Measurements from ENCODE around the gene STK40.

STK40 gene

DNA sequence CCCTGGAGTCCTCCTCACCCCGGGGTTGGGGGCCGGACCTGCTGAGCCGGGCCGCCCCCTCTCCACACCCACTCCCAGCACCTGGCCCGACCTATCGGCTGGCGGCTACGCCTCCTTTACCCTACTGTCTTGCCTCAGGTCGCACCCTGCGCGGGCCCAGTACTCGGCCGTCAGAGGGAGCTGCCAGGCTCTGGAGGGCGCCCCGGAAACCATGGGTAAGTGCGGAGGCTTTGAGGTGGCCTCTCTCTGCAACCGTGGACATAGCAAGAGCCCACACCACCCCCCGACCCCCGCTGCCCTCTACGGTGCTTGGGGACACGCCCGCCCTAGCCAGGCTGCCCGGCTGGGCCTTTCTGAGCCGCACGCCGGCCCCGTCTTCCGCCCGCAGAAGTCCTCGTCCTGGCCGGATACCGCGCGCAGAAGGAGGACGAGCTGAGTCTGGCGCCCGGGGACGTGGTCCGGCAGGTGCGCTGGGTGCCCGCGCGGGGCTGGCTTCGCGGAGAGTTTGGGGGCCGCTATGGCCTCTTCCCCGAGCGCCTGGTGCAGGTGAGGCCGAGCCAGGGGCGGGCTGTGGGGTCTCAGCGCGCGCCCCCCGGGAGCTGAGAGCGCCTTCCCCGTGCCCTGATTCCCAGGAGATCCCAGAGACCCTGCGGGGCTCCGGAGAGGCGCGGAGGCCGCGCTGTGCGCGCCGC, 79.4 kb downstream of the STK40 start, which contains the start of gene SH3D21:
TSS of gene SH3D21 (plus strand) at position 159 of the 692 bp plus-strand sequence. CDS start at position 212, 53 bp downstream.
- H3K27ac ChIP-seq (ENCODE audit: low read depth, low read length): no peak within 1 kb of the TSS
- peak within 1 kb of the TSS; percentile 19 for H3K9ac ChIP-seq (ENCODE audit: low read length)
- peaks cover 14% of the 10 kb centered on the region for H3K36me3 ChIP-seq (ENCODE audit: control insufficient read depth, insufficient read depth, low read length)
- H3K27me3 ChIP-seq (ENCODE audit: control insufficient read depth, insufficient read depth, low read length): no peaks in the 10 kb centered on the region
- peaks cover 5% of the 10 kb centered on the region for H3K4me1 ChIP-seq (ENCODE audit: control insufficient read depth, insufficient read depth, low read length)
- peak within 1 kb of the TSS; percentile 90 for H3K4me3 ChIP-seq (ENCODE audit: low read length)

DNA sequence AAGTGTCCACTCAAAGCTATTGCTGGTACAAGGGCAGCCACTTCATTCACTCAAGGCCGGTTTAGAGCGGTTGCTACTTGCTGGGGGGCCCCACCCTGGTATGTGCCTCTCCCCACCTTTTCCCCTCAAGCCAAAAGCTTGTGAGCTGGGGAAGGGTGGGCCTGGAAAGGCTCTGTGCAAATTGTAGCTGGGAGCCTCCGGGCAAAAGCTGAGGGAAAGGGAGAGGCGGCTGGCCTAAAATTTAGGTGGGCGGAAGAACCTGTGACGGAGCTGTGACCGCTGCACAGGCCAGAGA, 79.9 kb downstream of the STK40 start:
- Histone ChIP-seq H3K4me3 (ENCODE audit: low read length) (peak overlapping the region; percentile 13), H3K27ac (ENCODE audit: low read depth, low read length) (no peak overlapping the region), H3K36me3 (ENCODE audit: control insufficient read depth, insufficient read depth, low read length) (peaks cover 19% of the 10 kb centered on the region), H3K9ac (ENCODE audit: low read length) (no peak overlapping the region), H3K4me1 (ENCODE audit: control insufficient read depth, insufficient read depth, low read length) (peaks cover 5% of the 10 kb centered on the region), H3K27me3 (ENCODE audit: control insufficient read depth, insufficient read depth, low read length) (no peaks in the 10 kb centered on the region)

GRCh38 chr1:36304970-36305914, 80.5 kb downstream of the STK40 start:
- Histone ChIP-seq H3K27me3 (ENCODE audit: control insufficient read depth, insufficient read depth, low read length) (no peaks in the 10 kb centered on the region), H3K4me3 (ENCODE audit: low read length) (peak overlapping the region; percentile 13), H3K36me3 (ENCODE audit: control insufficient read depth, insufficient read depth, low read length) (peaks cover 21% of the 10 kb centered on the region), H3K4me1 (ENCODE audit: control insufficient read depth, insufficient read depth, low read length) (peaks cover 5% of the 10 kb centered on the region), H3K27ac (ENCODE audit: low read depth, low read length) (no peak overlapping the region), H3K9ac (ENCODE audit: low read length) (no peak overlapping the region)

GRCh38 chr1:36304521-36304920, 81.2 kb downstream of the STK40 start:
- Histone ChIP-seq H3K4me1 (ENCODE audit: control insufficient read depth, insufficient read depth, low read length) (peaks cover 5% of the 10 kb centered on the region), H3K36me3 (ENCODE audit: control insufficient read depth, insufficient read depth, low read length) (peaks cover 25% of the 10 kb centered on the region), H3K9ac (ENCODE audit: low read length) (no peak overlapping the region), H3K4me3 (ENCODE audit: low read length) (no peak overlapping the region), H3K27me3 (ENCODE audit: control insufficient read depth, insufficient read depth, low read length) (no peaks in the 10 kb centered on the region), H3K27ac (ENCODE audit: low read depth, low read length) (no peak overlapping the region)

DNA sequence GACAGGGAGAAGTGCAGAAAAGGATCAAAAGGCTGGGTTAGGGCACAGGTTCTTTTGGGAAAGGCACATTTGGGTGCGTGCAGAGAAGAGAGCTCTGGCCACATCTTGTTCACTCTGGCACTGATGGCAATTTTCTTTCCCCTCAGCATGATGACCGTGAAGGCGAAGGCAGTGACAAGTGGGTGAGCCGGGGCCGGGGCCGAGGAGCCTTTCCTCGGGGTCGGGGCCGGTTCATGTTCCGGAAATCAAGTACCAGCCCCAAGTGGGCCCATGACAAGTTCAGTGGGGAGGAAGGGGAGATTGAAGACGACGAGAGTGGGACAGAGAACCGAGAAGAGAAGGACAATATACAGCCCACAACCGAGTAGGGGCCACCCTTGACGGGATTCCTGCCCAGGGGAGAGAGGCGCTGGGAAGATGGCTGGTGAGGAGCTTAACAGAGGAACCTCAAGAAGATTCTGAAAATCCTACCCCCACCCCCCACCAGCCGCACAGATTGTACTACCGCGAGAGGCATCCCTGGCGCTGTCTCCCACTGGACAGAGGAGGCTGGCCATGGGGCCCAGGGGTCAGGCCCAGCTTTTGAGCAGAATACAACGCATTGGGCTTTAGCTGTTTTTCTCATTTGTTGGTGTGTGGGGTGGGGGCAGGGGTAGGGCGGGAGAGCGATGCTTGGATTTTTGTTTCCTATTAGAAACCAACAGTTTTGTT, 81.9 kb downstream of the STK40 start:
- peaks cover 25% of the 10 kb centered on the region for H3K36me3 ChIP-seq (ENCODE audit: control insufficient read depth, insufficient read depth, low read length)
- no peak overlapping the region for H3K27ac ChIP-seq (ENCODE audit: low read depth, low read length)
- peaks cover 5% of the 10 kb centered on the region for H3K4me1 ChIP-seq (ENCODE audit: control insufficient read depth, insufficient read depth, low read length)
- H3K9ac ChIP-seq (ENCODE audit: low read length): no peak overlapping the region
- no peak overlapping the region for H3K4me3 ChIP-seq (ENCODE audit: low read length)
- H3K27me3 ChIP-seq (ENCODE audit: control insufficient read depth, insufficient read depth, low read length): no peaks in the 10 kb centered on the region

GRCh38 chr1:36303244-36303643, 82.5 kb downstream of the STK40 start:
- Histone ChIP-seq H3K9ac (ENCODE audit: low read length) (no peak overlapping the region), H3K4me3 (ENCODE audit: low read length) (no peak overlapping the region), H3K4me1 (ENCODE audit: control insufficient read depth, insufficient read depth, low read length) (peaks cover 5% of the 10 kb centered on the region), H3K36me3 (ENCODE audit: control insufficient read depth, insufficient read depth, low read length) (peaks cover 25% of the 10 kb centered on the region), H3K27ac (ENCODE audit: low read depth, low read length) (no peak overlapping the region), H3K27me3 (ENCODE audit: control insufficient read depth, insufficient read depth, low read length) (no peaks in the 10 kb centered on the region)

DNA sequence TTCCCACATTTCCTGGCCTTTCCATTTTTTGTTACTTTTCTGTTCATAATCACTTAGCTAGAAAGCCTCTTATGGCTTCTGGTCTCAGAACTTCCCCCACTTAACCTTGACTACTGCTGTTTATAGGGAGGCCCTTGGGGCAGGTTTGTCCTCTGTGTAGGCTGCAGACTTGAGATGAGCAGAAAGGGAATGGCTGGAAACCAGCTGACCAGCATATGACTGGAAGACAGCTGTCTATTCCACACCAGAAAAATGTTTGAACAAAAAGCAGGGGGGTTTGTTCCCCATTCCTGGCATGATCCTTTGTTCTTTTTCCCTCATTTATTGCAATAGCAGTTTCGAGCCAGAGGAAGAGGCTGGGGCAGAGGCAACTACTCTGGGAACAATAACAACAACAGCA, 84.5 kb downstream of the STK40 start:
- Histone ChIP-seq H3K4me1 (ENCODE audit: control insufficient read depth, insufficient read depth, low read length) (no peaks in the 10 kb centered on the region), H3K27me3 (ENCODE audit: control insufficient read depth, insufficient read depth, low read length) (no peaks in the 10 kb centered on the region), H3K9ac (ENCODE audit: low read length) (no peak overlapping the region), H3K36me3 (ENCODE audit: control insufficient read depth, insufficient read depth, low read length) (peaks cover 28% of the 10 kb centered on the region), H3K27ac (ENCODE audit: low read depth, low read length) (no peak overlapping the region), H3K4me3 (ENCODE audit: low read length) (no peak overlapping the region)

DNA sequence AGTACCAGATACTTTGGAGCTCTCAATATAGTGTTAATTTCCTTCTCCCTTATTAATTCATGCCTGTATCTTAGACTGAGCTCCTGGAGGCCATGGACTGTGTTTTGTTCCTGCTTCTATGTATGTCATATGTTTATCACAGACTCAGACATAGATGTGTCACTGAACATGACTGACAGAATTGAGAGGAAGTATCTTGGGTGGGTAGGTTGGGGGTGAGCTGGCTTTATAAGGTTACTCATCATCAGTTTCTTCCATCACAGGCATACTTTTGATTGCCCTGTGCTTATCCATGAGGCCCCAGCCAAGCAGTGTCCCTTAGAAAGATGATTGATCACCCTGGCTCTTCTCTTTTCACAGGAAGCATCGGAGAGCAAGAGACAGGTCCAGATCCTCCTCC, 85.2 kb downstream of the STK40 start:
- no peaks in the 10 kb centered on the region for H3K27me3 ChIP-seq (ENCODE audit: control insufficient read depth, insufficient read depth, low read length)
- H3K4me1 ChIP-seq (ENCODE audit: control insufficient read depth, insufficient read depth, low read length): no peaks in the 10 kb centered on the region
- no peak overlapping the region for H3K9ac ChIP-seq (ENCODE audit: low read length)
- no peak overlapping the region for H3K27ac ChIP-seq (ENCODE audit: low read depth, low read length)
- H3K4me3 ChIP-seq (ENCODE audit: low read length): no peak overlapping the region
- peaks cover 30% of the 10 kb centered on the region for H3K36me3 ChIP-seq (ENCODE audit: control insufficient read depth, insufficient read depth, low read length)

DNA sequence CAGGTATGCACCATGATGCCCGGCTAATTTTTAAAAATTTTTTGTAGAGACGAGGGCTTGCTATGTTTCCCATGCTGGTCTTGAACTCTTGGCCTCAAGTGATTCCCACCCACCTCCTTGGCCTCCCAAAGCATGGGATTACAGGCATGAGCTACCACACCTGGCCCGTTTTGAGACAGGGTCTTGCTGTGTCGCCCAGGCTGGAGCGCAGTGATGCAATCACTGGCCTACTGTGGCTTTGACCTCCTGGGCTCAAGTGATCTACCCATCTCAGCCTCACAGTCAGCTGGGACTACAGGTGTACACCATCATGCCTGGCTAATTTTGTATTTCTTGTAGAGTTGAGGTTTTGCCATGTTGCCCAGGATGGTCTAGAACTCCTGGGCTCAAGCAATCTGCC, 87.1 kb downstream of the STK40 start:
- Histone ChIP-seq H3K27me3 (ENCODE audit: control insufficient read depth, insufficient read depth, low read length) (no peaks in the 10 kb centered on the region), H3K9ac (ENCODE audit: low read length) (no peak overlapping the region), H3K36me3 (ENCODE audit: control insufficient read depth, insufficient read depth, low read length) (peaks cover 34% of the 10 kb centered on the region), H3K4me1 (ENCODE audit: control insufficient read depth, insufficient read depth, low read length) (no peaks in the 10 kb centered on the region), H3K4me3 (ENCODE audit: low read length) (no peak overlapping the region), H3K27ac (ENCODE audit: low read depth, low read length) (no peak overlapping the region)

DNA sequence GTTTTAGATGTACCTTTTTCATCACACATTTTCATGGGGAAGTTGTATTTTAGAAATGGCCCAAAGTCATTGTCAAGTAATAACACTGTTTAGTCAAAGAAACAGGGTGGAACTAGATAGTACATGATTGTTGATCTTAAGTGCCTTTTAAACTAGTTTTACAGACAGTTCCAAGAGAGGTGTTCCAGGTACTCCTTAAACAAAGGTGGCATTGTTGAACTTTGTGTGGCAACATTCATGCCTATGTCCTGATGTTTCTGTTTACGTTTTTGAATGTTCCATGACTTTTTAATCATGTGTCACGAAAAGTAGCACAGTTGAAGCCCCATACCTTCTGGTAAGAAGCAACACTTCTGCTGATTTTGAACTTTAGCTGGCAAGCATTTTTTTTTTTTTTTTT, 88.7 kb downstream of the STK40 start:
- Histone ChIP-seq H3K4me1 (ENCODE audit: control insufficient read depth, insufficient read depth, low read length) (no peaks in the 10 kb centered on the region), H3K36me3 (ENCODE audit: control insufficient read depth, insufficient read depth, low read length) (peaks cover 31% of the 10 kb centered on the region), H3K27me3 (ENCODE audit: control insufficient read depth, insufficient read depth, low read length) (no peaks in the 10 kb centered on the region), H3K4me3 (ENCODE audit: low read length) (no peak overlapping the region), H3K9ac (ENCODE audit: low read length) (no peak overlapping the region), H3K27ac (ENCODE audit: low read depth, low read length) (no peak overlapping the region)

DNA sequence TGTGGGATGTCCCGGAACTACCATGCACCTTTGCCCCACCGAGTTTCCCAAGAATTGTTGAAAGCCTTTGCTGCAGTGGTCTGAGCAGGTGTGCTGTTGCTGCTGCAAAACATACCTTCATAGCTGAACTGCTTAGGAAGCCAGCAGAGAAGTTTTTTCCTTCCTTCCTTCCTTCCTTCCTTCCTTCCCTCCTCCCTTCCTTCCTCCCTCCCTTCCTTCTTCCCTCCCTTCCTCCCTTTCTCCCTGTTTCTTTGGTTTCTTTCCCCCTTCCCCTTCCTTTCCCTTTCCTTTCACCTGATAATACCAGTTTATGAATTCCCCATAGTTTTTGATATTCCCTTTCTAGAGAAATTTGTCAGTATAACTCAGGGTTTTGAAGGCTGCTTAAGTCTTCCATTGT, 90.3 kb downstream of the STK40 start:
- Histone ChIP-seq H3K4me1 (ENCODE audit: control insufficient read depth, insufficient read depth, low read length) (peaks cover 2% of the 10 kb centered on the region), H3K27ac (ENCODE audit: low read depth, low read length) (no peak overlapping the region), H3K27me3 (ENCODE audit: control insufficient read depth, insufficient read depth, low read length) (no peaks in the 10 kb centered on the region), H3K4me3 (ENCODE audit: low read length) (no peak overlapping the region), H3K9ac (ENCODE audit: low read length) (no peak overlapping the region), H3K36me3 (ENCODE audit: control insufficient read depth, insufficient read depth, low read length) (peaks cover 32% of the 10 kb centered on the region)

Measured in rectal smooth muscle tissue (tissue), 1 donor.